ENCODE data around the gene DHFR.

DHFR gene

DNA sequence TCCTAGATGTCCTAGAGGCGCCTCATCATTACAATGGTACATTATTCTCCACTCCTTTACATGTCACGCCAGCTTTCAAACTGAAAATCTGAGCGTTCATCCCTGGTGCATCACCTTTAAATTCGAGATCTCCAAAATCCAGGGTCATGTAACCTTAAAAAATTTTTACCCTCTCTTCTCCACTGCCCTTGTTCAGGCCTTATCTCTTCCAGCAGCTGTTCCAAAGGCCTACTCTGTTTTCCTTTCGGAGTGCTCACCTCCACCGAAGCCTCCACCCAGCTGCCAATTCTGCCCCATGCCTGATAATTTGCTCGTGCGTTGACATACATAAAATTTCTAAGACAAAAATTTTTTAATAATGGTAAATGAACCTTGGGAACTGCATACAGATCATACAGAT is 1.3 kb downstream of the DHFR start:
- DNase-seq, result no peak

DNA sequence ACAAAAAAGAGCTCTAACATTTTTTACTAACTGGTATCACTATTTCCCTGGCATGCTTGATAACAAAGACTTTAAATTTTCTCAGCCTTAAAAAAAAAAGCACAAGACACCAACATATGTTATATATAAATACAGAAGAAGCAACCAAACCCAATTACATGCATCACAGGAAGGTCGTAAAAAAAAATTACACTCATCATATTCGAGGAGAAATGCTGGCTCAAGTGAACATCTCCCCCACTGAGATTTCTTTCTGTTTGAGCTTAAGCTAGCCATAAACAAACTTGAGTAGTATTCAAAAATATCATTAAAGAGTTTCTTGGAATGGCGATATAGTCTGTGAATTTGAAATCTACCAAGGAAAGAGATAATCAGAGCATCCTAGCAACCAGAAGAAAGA is 7.9 kb downstream of the DHFR start:
- no peak for DNase-seq

DNA sequence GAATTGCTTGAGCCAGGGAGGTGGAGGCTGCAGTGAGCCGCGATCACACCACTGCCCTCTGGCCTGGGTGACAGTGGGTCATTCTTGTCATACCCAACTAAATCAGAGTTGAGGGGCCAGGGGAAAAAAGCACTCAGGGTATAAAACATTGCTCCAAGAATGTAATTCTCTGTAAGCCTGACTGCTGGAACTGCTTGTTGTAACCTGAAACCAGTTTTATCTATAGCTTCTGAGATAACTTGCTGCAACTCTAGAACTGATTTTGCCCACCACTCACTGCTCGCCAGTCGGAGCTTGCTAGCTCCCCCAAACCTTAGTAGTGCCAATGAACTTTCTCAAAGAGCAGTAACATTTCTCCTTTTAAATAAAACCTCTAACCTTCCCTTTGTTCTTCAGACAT is 9.9 kb downstream of the DHFR start:
- no peak for DNase-seq

DNA sequence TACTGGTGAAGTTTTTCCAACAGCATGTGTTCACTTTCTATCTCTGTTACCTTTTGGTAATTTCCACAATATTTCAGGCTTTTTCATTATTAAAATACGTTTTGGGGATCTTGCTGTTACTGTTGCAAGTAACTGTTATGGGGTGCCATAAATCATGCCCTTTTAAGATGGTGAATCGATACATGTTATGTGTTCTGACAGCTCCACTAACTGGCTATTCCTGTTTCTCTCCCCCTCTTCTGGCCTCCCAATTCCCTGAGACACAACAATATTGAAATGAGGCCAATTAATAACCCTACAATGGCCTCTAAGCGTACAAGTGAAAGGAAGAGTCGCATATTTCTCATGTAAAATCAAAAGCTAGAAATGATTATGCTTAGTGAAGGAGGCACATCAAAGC is 13.4 kb downstream of the DHFR start:
- no peak for DNase-seq

DNA sequence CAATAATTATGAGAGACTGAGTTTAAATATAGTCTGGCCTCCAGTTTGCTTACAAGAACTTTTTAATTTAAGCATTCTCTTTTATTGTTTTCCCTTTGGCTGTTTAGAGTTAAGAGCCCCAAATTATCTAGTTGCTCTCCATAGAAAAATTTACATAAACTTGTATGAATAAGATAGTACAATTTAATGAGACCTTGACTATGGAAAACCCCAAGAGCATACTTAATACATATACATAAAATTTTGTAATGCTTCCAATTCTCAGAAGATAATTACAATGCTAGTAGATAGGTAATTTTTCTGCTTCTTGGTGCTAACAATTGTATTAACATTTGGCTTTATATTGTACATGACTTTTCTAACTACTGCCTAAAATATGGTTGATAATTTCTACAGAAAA is 20.6 kb downstream of the DHFR start:
- no peak for DNase-seq

DNA sequence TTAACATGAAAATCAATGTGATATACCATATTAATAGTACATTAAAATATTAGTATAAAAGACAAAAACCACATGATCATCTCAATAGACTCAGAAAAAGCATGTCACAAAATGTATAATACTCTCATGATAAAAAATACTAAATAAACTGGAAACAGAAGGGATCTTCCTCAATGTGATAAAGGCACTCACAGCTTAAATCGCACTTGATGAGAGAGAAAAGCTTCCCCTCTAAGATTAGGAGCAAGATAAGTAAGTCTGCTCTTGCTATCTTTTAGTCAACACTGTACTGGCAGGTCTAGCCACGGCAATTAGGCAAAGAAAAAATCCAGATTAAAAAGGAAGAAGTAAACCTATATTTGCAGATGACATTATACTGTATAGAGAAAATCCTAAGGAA is 22.1 kb downstream of the DHFR start:
- DNase-seq, result no peak

DNA sequence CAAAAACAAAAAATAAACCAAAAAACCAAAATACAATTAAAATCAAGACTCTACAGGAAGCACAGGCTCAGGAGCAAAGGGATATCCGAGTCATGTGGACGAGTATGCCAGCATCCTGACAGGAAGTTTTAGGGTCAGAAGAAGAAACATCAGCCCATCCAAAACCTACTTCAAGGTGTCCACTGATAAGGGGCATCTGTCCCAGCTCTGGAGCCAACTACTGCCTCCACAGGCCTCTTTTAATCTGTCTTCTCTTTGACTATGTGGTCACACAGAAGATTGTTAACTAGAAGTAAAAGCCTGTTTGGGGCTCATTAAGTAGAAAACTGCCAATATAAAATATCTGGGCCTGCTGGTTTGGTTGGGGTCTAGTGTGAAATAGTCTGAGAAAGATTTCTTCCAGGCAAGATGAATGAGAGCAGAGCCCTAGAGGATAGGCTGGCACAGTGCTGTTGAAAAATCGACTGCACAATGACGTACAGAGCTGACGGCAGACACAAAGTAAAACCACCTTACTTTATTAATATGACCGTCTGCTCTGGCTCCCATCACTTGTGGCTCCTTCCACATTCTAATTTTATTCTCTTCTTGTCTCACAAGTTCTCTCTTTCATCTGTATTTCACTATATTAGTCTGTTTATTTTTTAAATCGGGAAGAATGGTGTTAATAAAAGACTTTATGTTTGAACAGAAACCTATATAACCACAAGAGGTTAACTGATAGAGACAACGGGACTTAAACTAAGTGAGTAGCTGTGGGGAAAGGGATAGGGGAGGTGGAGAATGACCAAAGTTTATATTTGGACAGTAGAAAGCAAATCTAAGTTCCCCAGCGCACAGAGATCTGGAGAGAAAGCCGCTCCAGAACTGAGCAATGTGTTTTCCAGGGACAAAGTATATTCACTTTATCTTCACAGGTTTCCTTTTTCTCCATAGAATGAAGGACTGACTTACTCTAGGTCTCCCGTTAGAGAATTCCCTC is 23.2 kb downstream of the DHFR start:
- no peak for DNase-seq

DNA sequence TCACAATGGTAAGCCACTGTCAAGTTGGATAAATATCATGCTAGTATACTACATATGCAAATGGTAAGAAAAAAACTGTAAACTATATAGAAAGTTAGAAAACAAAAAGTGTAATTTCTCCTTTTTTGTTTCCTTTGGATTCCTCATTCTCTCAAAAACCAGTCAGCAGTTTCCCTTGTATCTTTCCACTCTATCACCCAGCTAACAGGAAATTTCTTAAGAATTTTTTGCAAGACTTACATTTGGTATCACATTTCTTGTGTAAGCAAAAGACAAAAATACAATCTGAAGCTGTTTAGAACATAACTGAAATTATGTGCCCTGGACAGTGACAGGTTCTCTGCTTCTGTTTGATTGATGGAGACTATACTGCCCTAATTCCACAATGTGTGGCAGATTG is 25.5 kb downstream of the DHFR start:
- peak; percentile 64 for DNase-seq

DNA sequence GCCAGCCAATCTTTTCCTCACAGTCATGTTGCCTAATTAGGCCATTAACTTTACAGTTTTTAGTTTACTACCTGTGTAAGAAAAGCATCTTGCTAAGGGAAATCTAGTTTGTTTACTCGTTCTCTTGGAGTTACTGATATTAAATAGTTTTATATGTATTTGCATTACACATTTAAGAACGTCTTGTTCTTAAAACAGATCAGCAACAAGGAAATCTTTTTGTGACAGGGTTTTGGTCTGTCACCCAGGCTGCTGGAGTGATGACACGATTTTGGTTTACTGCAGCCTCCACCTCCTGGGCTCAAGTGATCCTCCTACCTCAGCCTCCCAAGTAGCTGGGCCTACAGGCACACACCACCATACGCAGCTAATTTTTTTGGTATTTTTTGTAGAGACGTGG is 29.6 kb downstream of the DHFR start:
- no peak for DNase-seq

DNA sequence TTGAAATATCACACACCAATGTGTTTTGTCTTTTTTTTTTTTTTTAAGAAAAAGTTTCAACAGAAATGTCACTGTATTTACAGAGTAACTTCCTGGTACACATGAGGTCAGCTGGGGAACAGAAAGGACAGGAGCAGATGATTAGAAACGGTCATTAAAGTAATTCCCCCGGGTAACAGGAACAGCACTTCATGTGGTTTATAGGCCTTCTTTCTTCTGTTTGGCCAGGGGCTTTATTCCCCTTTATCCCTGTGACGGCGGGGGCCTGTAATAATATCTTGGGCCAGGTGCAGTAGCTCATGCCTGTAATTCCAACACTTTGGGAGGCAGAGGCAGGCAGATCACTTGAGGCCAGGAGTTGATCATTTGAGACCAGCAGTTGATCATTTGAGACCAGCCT is 30.8 kb downstream of the DHFR start:
- DNase-seq, result peak; percentile 65

DNA sequence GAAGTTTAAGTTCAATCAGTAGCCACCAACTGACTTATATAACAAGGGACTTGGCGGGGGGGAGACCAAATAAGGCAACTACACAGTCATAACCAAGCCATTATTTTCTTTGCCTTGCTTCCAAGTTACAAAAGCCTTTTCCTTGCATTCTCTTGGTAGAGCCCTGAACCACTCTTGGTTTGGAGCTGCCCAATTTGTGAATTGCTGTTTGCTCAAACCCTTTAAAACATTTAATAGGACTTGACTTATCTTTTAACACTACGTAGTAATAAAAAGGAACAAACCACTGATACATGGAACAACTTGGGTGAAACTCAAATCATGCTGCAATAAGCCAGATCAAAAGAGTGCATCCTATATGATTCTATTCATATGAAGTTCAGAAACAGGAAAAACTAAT is 32.0 kb downstream of the DHFR start:
- no peak for DNase-seq

DNA sequence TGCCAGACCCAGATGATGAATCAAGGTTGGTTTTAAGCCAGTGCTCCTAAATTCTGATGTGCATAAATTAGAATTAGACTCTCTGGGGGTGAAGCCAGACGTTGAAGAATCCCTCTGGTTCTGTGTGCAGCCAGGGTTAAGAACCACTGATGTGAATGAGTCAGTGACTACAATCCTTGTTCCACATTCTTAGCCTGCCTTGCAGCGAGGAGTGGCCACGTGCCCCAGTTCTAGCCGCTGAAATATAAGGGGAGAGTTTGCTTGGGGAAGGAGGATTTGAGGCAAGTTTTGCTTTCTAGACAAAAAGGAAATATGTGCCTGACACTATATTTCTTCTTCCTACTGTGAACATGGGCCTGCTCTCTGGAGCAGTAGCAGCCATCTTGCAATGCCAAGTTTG is 34.6 kb downstream of the DHFR start:
- peak; percentile 76 for DNase-seq

DNA sequence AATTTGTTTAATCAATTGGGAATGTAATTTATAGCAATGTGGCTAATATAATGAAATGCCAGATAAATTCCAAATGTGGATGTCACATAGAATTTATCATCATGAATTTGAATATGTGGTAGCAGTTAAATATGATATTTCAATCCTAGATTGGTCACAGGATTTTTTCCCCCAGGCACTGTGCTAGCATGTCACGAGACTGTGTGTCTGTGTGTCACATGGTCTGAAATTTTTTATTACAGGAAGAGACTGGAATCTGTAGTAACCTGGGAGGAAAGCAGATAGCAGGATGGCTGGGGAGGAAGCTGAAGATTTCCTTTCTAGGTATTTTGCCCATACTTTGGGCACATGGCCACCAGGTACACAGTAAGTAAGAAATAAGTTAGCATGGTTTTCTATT is 35.7 kb downstream of the DHFR start:
- peak; percentile 19 for DNase-seq

DNA sequence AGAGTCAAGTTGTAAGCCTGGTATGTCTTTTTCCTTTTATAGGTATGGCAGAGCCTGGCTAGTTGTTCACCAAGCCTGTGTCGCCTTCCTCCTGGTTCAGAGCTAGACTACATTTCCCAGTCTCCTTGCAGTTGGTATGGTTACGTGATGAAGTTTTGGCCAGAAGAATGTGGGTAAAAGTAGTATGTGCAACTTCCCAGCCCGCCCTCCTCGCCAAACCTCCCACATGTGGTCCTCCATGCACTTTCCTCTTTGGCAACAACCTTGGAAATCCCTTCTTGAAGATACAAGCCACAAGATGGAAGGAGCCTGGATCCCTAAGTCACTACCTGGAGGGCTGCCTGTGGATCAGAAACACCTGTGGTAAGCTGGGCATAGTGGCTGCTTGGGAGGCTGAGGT is 36.3 kb downstream of the DHFR start:
- no peak for DNase-seq

DNA sequence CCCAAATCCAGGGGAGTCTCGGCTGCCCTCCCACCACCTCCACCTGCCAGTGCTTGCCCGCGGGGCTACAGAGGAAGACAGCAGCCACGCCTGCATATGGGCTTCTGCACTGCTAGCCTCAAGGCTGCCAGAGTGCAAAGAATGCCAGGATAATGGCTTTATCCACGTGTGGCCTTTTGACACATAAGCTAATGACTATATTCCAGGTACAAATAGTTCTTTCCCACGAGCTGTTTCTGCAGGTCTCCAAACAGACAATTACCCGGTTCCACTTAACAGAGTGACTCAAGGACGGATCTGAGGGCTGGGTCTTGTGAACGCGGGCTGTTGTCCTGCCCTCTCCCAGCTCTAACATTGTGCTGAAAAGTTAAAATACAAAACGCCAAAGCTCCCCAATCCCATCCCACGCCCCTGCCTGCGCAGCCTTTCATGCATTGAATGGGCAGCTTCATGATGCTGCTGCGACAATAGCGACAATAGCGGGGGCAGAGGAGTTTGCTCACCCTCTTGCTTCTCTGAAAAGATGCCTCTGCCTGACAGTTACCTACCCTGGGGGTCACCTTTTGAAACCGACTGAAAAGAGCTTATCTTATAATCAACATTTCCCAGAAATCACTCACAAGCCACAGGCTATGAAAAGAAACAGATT is 39.4 kb downstream of the DHFR start:
- DNase-seq, result no peak

DNA sequence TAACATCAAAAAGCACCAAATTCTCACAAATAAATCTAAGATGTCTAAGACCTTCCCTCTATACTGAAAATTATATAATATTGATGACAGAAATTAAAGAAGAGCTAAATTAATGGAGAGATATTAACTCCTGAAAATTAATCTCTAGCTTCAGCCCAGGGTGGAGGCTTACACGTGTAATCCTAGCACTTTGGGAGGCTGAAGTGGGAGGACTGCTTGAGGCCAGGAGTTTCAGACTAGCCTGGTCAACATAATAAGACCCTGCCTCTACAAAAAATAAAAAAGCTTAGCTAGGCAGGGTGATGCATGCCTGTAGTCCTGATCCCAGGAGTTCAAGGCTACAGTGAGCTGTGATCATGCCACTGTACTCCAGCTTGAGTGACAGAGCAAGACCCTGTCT is 45.1 kb downstream of the DHFR start:
- DNase-seq, result no peak

DNA sequence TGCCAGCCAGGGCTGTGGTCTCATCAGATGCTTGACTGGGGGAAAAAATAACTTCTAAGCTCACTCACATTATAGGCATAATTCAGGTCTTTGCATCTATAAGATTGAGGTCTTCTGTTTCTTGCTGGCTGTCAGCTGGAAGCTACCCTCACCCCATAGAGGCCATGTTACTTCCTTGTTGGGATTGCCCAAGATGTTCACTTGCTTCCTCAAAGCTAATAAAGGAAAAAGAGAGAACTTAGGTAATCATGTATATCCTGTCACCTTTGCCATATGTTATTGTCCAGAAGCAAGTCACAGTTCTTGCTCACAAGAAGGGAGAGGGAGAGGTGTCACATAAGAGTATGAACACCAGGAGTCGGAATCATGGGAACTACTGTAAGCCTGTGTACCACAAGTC is 46.1 kb downstream of the DHFR start:
- DNase-seq, result peak; percentile 74

DNA sequence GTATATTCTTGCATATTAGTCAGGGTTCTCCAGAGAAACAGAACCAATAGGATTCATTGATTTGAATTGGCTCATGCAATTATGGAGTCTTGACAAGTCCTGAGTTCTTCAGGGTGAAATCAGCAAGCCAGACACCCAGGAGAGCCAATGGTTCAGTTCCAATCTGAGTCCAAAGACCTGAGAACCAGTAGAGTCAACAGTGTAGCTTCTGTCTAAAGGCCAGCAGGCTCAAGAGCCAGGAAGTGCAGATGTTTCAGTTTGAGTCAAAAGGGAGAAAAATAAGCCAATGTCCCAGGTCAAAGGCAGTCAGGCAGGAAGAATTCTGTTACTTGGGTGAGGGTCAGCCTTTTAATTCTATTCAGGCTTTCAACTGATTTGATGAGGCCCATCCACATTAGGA is 47.0 kb downstream of the DHFR start:
- no peak for DNase-seq

DNA sequence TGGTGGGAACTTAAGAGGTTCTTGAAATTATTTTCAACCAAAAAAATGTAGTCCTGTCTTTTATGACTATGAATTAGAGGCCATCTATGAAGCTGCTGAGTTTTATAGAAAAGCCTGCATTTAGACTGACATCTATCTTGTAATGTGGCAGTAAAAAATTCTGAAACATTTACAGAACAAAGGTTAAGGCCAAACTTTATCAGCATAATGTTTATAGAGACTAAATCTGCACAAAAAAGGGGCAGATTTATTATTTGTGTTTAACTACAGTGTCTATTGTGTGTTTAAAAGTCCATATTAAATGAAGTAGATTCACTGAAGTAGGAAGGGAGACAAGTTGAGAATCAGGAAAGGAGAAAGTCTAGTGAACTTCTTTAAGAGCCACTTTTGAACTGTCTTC is 47.4 kb downstream of the DHFR start:
- DNase-seq, result no peak

DNA sequence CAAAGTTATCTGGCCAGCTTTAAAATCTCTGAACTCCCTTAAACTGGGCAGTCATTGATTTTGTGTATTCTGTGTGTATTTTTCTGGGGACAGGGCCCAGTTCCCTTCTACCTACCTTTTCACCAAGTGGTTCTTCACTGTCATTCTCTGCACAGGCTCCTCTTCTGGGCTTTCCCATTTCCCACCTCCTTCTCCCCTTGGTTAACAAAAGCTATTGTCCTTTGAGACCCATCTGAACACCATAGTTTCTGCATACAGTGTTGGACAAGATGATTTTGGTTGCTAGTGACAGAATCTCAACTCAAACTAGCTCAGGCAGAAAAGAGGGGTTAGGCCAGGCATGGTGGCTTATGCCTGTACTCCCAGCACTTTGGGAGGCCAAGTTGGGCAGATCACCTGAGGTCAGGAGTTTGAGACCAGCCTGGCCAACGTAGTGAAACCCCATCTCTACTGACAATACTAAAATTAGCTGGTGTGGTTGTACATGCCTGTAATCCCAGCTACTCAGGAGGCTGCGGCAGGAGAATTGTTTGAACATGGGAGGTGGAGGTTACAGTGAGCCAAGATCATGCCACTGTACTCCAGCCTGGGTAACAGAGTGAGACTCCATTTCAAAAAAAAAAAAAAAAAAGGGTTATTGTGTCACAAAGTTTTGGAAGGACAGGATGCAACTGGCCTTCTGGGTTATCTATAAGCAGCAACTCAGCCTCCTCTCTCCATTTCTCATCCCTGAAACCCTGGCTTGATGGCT is 53.7 kb downstream of the DHFR start:
- no peak for DNase-seq

DNA sequence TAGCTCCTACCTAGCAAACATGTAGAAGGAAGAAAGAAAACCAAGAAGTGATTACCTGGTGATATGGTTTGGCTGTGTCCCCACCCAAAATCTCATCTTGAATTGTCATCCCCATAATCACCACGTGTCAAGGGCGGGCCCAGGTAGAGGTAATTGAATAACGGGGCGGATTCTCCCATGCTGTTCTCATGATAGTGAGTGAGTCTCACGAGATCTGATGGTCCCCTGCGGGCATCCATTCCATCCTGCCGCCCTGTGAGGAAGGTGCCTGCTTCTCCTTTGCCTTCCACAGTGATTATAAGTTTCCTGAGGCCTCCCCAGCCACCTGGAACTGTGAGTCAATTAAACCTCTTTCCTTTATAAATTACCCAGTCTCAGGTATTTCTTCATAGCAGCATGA is 57.3 kb downstream of the DHFR start:
- no peak for DNase-seq

DNA sequence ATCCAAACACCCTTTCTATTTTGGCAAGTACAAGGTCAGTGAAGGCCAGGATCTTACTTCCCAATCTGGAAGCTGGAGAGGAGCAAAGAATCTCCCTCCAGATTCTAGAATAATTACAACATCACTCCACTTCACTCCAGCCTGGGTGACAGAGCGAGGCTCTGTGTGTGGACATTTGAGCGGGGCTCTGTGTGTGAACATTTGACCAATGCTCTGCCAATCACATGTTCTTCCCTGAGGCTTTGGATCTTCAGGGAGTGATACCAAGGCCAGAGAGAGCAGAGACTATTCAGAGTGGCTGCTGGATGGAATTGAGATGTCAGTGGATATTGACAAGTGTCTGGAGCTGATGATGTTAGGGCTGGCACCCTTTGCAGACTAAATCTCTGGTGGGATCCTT is 60.0 kb downstream of the DHFR start:
- DNase-seq, result no peak

DNA sequence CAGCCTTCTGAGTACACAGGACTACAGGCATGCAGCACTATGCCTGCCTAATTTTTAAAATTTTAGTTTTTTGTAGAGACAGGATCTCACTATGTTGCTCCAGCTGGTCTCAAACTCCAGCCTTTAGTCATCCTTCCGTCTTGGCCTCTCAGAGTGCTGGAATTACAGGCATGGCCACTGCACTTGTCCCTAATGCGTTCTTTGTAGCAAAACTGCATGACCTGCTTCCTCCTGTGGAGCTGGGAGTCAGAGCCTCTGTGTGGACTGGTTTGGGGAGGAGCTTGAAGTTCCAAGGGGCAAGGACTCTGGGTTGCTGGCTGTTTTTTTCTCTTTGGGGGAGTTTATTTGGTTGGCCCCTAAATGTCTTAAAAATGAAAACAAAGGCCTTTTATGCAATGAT is 62.0 kb downstream of the DHFR start:
- DNase-seq, result no peak

DNA sequence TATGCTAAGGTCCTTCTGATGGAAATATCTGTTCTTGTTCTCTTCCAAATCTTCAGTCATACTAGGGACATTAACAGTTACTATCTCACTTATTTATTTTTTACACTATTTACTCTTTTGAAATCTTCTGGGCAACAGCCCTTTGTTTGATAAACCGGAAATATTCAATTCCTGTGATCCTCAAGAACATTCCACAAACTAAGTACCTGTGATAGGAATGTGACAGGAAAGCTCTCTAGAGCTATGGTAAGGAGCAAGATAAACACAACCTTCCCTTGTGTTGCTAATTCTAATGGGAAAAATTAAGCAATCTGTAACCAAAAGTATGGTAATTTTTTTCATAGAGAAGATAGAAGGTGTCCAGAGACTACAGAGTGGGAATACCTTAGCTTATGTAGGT is 62.7 kb downstream of the DHFR start:
- DNase-seq, result no peak
